H9 (cell line): ENCODE results near the gene SSRP1. TPM values are rescaled to one million over a fixed set of nuclear protein-coding genes. Genes with fewer than 3 reads are reported as not detected.

Experiments used
- DNase-seq: peaks from one replicate; pipeline ENCODE4 v3.0.0-alpha.2; 2017
- H2AFZ ChIP-seq: one replicate; pipeline ENCODE4 v1.6.1; 2013; ENCODE audit warnings: mild to moderate bottlenecking, low read length, control low read depth, moderate library complexity
- H2AK5ac ChIP-seq: 2 replicates; pipeline ENCODE4 v1.6.1; 2013; ENCODE audit warnings: low read length, control low read depth, mixed read lengths; ENCODE audit not compliant: insufficient read length
- H2BK120ac ChIP-seq: one replicate; pipeline ENCODE4 v1.6.1; 2013; ENCODE audit warnings: low read depth, mild to moderate bottlenecking, low read length, control low read depth, inconsistent platforms; ENCODE audit not compliant: poor library complexity, severe bottlenecking
- H2BK12ac ChIP-seq: 2 replicates; pipeline ENCODE4 v1.6.1; 2013; ENCODE audit warnings: low read length, control low read depth, mixed read lengths, low read depth; ENCODE audit not compliant: insufficient read length
- H2BK15ac ChIP-seq: 2 replicates; pipeline ENCODE4 v1.6.1; 2013; ENCODE audit warnings: low read depth, low read length, control low read depth
- H2BK20ac ChIP-seq: one replicate; pipeline ENCODE4 v1.6.1; 2013; ENCODE audit warnings: low read depth, mild to moderate bottlenecking, low read length, control low read depth, inconsistent platforms; ENCODE audit not compliant: poor library complexity, severe bottlenecking
- H2BK5ac ChIP-seq: 2 replicates; pipeline ENCODE4 v1.6.1; 2013; ENCODE audit warnings: low read length, control low read depth, mixed read lengths; ENCODE audit not compliant: insufficient read length
- H3K14ac ChIP-seq: 2 replicates; pipeline ENCODE4 v1.6.1; 2013; ENCODE audit warnings: low read length, control low read depth; ENCODE audit not compliant: insufficient read depth
- H3K18ac ChIP-seq: 2 replicates; pipeline ENCODE4 v1.6.1; 2013; ENCODE audit warnings: low read depth, mild to moderate bottlenecking, mixed read lengths, low read length, control low read depth; ENCODE audit not compliant: insufficient read length
- H3K23ac ChIP-seq: 2 replicates; pipeline ENCODE4 v1.6.1; 2013; ENCODE audit warnings: low read length, control low read depth, mixed read lengths, low read depth; ENCODE audit not compliant: insufficient read length
- H3K23me2 ChIP-seq: 2 replicates; pipeline ENCODE4 v1.6.1; 2013; ENCODE audit warnings: low read depth, mild to moderate bottlenecking, mixed read lengths, low read length, control low read depth; ENCODE audit not compliant: insufficient read length, poor library complexity, severe bottlenecking
- H3K27ac ChIP-seq: 2 replicates; pipeline ENCODE4 v1.5.1; 2013; ENCODE audit warnings: low read length, control low read depth, mixed read lengths, low read depth; ENCODE audit not compliant: insufficient read length
- H3K27me3 ChIP-seq: 2 replicates; pipeline ENCODE4 v1.6.1; 2013; ENCODE audit warnings: low read length, control low read depth, inconsistent platforms; ENCODE audit not compliant: insufficient read depth
- H3K4ac ChIP-seq: 2 replicates; pipeline ENCODE4 v1.6.1; 2013; ENCODE audit warnings: low read depth, mild to moderate bottlenecking, control low read depth, inconsistent platforms, low read length, moderate library complexity
- H3K4me1 ChIP-seq: 2 replicates; pipeline ENCODE4 v1.6.1; 2013; ENCODE audit warnings: low read length, control low read depth, inconsistent platforms; ENCODE audit not compliant: insufficient read depth
- H3K4me2 ChIP-seq: 2 replicates; pipeline ENCODE4 v1.6.1; 2013; ENCODE audit warnings: low read length, control low read depth, mixed read lengths; ENCODE audit not compliant: insufficient read length, insufficient read depth
- H3K56ac ChIP-seq: 2 replicates; pipeline ENCODE4 v1.6.1; 2013; ENCODE audit warnings: low read depth, mild to moderate bottlenecking, mixed read lengths, low read length, control low read depth; ENCODE audit not compliant: insufficient read length
- H3K79me1 ChIP-seq: 2 replicates; pipeline ENCODE4 v1.6.1; 2013; ENCODE audit warnings: low read depth, mild to moderate bottlenecking, moderate library complexity, low read length, control low read depth, inconsistent platforms; ENCODE audit not compliant: insufficient read depth, poor library complexity, severe bottlenecking
- H3K79me2 ChIP-seq: 2 replicates; pipeline ENCODE4 v1.6.1; 2013; ENCODE audit warnings: low read length, control low read depth, inconsistent platforms; ENCODE audit not compliant: insufficient read depth
- H3K9ac ChIP-seq: 2 replicates; pipeline ENCODE4 v1.6.1; 2013; ENCODE audit warnings: low read length, control low read depth, mixed read lengths; ENCODE audit not compliant: insufficient read length; ENCODE audit errors: extremely low read depth
- H3K9me3 ChIP-seq: one replicate; pipeline ENCODE4 v1.6.1; 2013; ENCODE audit warnings: low read depth, low read length, inconsistent platforms; ENCODE audit not compliant: control insufficient read depth
- H3T11ph ChIP-seq: one replicate; pipeline ENCODE4 v1.6.1; 2013; ENCODE audit warnings: mild to moderate bottlenecking, low read length, control low read depth, inconsistent platforms
- H4K20me1 ChIP-seq: one replicate; pipeline ENCODE4 v1.6.1; 2013; ENCODE audit not compliant: control insufficient read depth, insufficient read length, insufficient read depth
- H4K5ac ChIP-seq: 2 replicates; pipeline ENCODE4 v1.6.1; 2013; ENCODE audit warnings: low read depth, mild to moderate bottlenecking, mixed read lengths, low read length, control low read depth; ENCODE audit not compliant: insufficient read length
- H4K8ac ChIP-seq: replicated peaks from 2 replicates; pipeline ENCODE4 v1.6.1; 2013; ENCODE audit warnings: low read length, control low read depth, mixed read lengths, low read depth; ENCODE audit not compliant: insufficient read length
- H4K91ac ChIP-seq: 2 replicates; pipeline ENCODE4 v1.6.1; 2013; ENCODE audit warnings: low read depth, mild to moderate bottlenecking, moderate library complexity, mixed read lengths, low read length, control low read depth; ENCODE audit not compliant: insufficient read length
- H3K27ac Mint-ChIP-seq, 3 experiments: 2 replicates in 2 of 3; 3 replicates in 1 of 3; pipeline ENCODE4 v1.8.0; 2020 to 2021; ENCODE audit warnings: mixed read lengths in 3 of 3, mild to moderate bottlenecking in 1 of 3, moderate library complexity in 1 of 3
- H3K27me3 Mint-ChIP-seq: 2 replicates; pipeline ENCODE4 v1.8.0; 2021; ENCODE audit warnings: low read depth, mild to moderate bottlenecking, moderate library complexity, mixed read lengths
- H3K36me3 Mint-ChIP-seq, 3 experiments: 2 replicates in 2 of 3; 3 replicates in 1 of 3; pipeline ENCODE4 v1.8.0; 2020 to 2021; ENCODE audit warnings: low read depth in 3 of 3, mixed read lengths in 3 of 3; ENCODE audit not compliant: insufficient read depth in 1 of 3
- H3K4me1 Mint-ChIP-seq, 2 experiments: 2 replicates each; pipeline ENCODE4 v1.8.0; 2020; ENCODE audit warnings: mixed read lengths in 2 of 2
- H3K4me3 Mint-ChIP-seq, 2 experiments: 2 replicates in 1 of 2; 3 replicates in 1 of 2; pipeline ENCODE4 v1.8.0; 2020 to 2021; ENCODE audit warnings: mild to moderate bottlenecking in 2 of 2, mixed read lengths in 2 of 2, moderate library complexity in 1 of 2
- H3K9me3 Mint-ChIP-seq, 2 experiments: 2 replicates in 1 of 2; 3 replicates in 1 of 2; pipeline ENCODE4 v1.8.0; 2020; ENCODE audit warnings: mild to moderate bottlenecking in 2 of 2, mixed read lengths in 2 of 2, moderate library complexity in 1 of 2
- CTCF ChIP-seq: fragments of 200-600 bp; sonication (generic); conservative IDR thresholded peaks from 3 replicates; pipeline ENCODE4 v1.8.0; 2021; ENCODE audit warnings: antibody characterized with exemption, mild to moderate bottlenecking
- WGBS: extraction: QIAGEN DNeasy Blood & Tissue Kit; methylation state at CpG from one replicate; pipeline ENCODE4 v1.1.7; 2013; ENCODE audit warnings: missing lambda C conversion rate, low lambda C conversion rate, mixed read lengths; ENCODE audit not compliant: insufficient read length; ENCODE audit errors: extremely low coverage; 5-methylcytosine and 5-hydroxymethylcytosine counted together
- total RNA-seq: library from RNA; stranded (reverse); gene quantifications from 2 replicates; pipeline ENCODE4 v1.2.1, GENCODE V29; 2021

SSRP1 gene
- total RNA-seq, 1 experiment from 2014 or later = 202 TPM

DNA sequence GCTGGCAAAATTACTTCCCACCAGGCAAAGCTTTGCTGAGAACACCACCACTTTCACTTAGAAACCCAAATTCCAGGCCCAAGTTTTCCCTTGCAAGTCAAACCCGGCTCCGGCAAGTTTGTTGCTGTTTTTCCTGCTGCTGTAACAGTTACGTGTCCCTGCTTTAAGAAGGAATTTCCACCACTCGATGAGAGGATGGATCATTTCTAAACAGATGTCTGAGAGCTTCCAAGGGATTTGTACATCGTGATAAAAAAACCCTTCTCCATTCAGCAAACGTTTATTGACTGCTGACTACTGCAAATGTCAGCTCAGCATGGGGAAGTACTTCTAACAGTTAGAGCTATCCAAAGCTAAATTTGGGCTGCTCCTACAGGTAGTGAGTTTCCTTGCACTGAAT lies 22.2 kb upstream of the SSRP1 start:
- no peak for TF ChIP-seq CTCF
- Histone ChIP-seq H2BK5ac (no peak overlapping the region), H3K27ac (no peak overlapping the region), H3K4me2 (no peak overlapping the region), H3K4ac (no peak overlapping the region), H3K79me1 (no peaks in the 10 kb centered on the region), H2BK20ac (no peak overlapping the region), H3K14ac (no peak overlapping the region), H3K18ac (no peak overlapping the region), H2BK120ac (no peak overlapping the region), H4K5ac (no peak overlapping the region), H4K91ac (no peak overlapping the region), H3K27me3 (no peaks in the 10 kb centered on the region), H3K4me1 (no peaks in the 10 kb centered on the region), H3K9ac (no peak overlapping the region), H2BK15ac (no peak overlapping the region), H2AFZ (no peak overlapping the region), H3K9me3 (no peaks in the 10 kb centered on the region), H2AK5ac (no peak overlapping the region), H3K79me2 (no peaks in the 10 kb centered on the region), H3K23ac (no peak overlapping the region), H4K20me1 (no peaks in the 10 kb centered on the region), H4K8ac (no peak overlapping the region), H3T11ph (no peak overlapping the region), H2BK12ac (no peak overlapping the region), H3K23me2 (no peaks in the 10 kb centered on the region), H3K56ac (no peak overlapping the region)
- Mint-ChIP-seq H3K36me3 (no peaks in the 10 kb centered on the region), H3K27me3 (peaks cover 19% of the 10 kb centered on the region), H3K4me1 (peaks cover 28 to 31% of the 10 kb centered on the region in 2 experiments), H3K27ac (no peak overlapping the region), H3K4me3 (no peak overlapping the region), H3K9me3 (no peaks in the 10 kb centered on the region)
- no CpG with 5 or more reads among the region's 6 CpGs for WGBS
- DNase-seq = no peak
